Type B pancreatic cell (in vitro differentiated cells): ENCODE results near the gene CYB5R3. TPM values are rescaled to one million over a fixed set of nuclear protein-coding genes. Genes with fewer than 3 reads are reported as not detected.
A peak's percentile ranks its signal among the peaks of the same experiment; 100 is the strongest.

ENCODE experiments used
- DNase-seq: peaks from one replicate; pipeline ENCODE4 v3.0.0; 2021; ENCODE audit warnings: mixed read lengths; ENCODE audit not compliant: unreplicated experiment; ENCODE audit errors: extremely low spot score
- H3K27ac Mint-ChIP-seq: 2 replicates; pipeline ENCODE4 v1.8.0; 2021; ENCODE audit warnings: mild to moderate bottlenecking, mixed read lengths
- H3K27me3 Mint-ChIP-seq: 2 replicates; pipeline ENCODE4 v1.8.0; 2021; ENCODE audit warnings: mixed read lengths
- H3K36me3 Mint-ChIP-seq: 2 replicates; pipeline ENCODE4 v1.8.0; 2021; ENCODE audit warnings: mixed read lengths
- H3K4me1 Mint-ChIP-seq: one replicate; pipeline ENCODE4 v1.8.0; 2021; ENCODE audit warnings: mixed read lengths; ENCODE audit not compliant: unreplicated experiment
- H3K4me3 Mint-ChIP-seq: 2 replicates; pipeline ENCODE4 v1.8.0; 2021; ENCODE audit warnings: mild to moderate bottlenecking, mixed read lengths
- H3K9me3 Mint-ChIP-seq: 2 replicates; pipeline ENCODE4 v1.8.0; 2021; ENCODE audit warnings: mixed read lengths
- total RNA-seq: library from RNA; stranded (reverse); gene quantifications from 2 replicates; pipeline ENCODE4 v1.2.1, GENCODE V29; 2021; ENCODE audit warnings: low replicate concordance
- TF ChIP-seq, protein P1 (sequence below): fragments of 200-600 bp; sonication (generic); conservative IDR thresholded peaks from 2 replicates; pipeline ENCODE4 v1.5.0; 2021; ENCODE audit warnings: antibody characterized with exemption, mild to moderate bottlenecking

The CYB5R3 gene
- total RNA-seq, 1 donor from 2014 or later, result 102 TPM

- no peak overlapping the region for H3K4me3 Mint-ChIP-seq
- no peaks in the 10 kb centered on the region for H3K27me3 Mint-ChIP-seq
- H3K36me3 Mint-ChIP-seq, result no peaks in the 10 kb centered on the region
- no peak overlapping the region for H3K27ac Mint-ChIP-seq
- H3K9me3 Mint-ChIP-seq, result no peaks in the 10 kb centered on the region
- peaks cover 12% of the 10 kb centered on the region for H3K4me1 Mint-ChIP-seq
- TF ChIP-seq, protein P1, sequence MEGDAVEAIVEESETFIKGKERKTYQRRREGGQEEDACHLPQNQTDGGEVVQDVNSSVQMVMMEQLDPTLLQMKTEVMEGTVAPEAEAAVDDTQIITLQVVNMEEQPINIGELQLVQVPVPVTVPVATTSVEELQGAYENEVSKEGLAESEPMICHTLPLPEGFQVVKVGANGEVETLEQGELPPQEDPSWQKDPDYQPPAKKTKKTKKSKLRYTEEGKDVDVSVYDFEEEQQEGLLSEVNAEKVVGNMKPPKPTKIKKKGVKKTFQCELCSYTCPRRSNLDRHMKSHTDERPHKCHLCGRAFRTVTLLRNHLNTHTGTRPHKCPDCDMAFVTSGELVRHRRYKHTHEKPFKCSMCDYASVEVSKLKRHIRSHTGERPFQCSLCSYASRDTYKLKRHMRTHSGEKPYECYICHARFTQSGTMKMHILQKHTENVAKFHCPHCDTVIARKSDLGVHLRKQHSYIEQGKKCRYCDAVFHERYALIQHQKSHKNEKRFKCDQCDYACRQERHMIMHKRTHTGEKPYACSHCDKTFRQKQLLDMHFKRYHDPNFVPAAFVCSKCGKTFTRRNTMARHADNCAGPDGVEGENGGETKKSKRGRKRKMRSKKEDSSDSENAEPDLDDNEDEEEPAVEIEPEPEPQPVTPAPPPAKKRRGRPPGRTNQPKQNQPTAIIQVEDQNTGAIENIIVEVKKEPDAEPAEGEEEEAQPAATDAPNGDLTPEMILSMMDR, result no peak
- no peak for DNase-seq
Observed at GRCh38 chr22:42693055-42693762, 44.0 kb upstream of the CYB5R3 start.

DNA sequence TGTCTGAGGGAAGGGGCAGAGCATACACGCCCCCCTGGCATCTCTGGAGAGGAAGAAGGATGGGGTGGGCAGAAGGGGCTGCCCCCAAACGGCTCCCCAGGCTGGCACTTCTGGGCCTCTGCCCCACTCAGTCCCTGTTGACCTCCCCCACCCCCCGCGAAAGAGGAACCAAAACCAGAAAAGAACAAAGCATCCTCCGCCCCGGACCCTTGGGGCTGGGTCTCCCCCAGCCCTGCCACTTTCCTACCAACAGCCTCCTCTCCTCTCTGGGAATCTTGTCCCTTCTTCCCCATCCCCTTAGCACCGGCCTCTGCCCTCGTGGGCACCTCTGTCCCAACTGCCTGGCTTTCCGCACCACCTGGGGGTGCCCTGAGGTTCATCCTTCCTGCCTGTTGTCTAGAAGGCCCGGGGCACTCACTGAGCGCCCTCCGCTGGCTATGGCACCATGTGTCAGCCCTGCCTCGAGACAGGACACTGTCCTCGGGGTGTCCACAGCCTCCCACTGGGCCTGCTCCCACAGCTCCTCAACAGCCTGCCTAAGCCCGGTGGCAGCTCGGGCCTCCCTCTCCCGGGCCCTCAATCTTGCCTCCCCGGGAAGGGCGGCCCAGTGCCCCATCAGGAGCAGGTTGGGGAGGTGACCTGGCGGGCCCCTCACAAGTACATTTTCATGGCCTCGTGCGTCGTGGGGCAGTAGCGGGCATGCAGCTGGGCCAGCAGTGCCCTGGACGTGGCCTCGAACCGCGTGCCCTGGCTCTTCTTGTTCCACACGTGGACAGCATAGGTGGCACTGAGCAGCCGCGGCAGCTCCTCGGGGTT, 43.3 kb upstream of the CYB5R3 start:
- no peaks in the 10 kb centered on the region for H3K9me3 Mint-ChIP-seq
- TF ChIP-seq, protein P1, result no peak
- no peak for DNase-seq
- H3K27me3 Mint-ChIP-seq, result no peaks in the 10 kb centered on the region
- no peak overlapping the region for H3K4me3 Mint-ChIP-seq
- H3K36me3 Mint-ChIP-seq, result no peaks in the 10 kb centered on the region
- H3K4me1 Mint-ChIP-seq, result peaks cover 15% of the 10 kb centered on the region
- no peak overlapping the region for H3K27ac Mint-ChIP-seq

DNA sequence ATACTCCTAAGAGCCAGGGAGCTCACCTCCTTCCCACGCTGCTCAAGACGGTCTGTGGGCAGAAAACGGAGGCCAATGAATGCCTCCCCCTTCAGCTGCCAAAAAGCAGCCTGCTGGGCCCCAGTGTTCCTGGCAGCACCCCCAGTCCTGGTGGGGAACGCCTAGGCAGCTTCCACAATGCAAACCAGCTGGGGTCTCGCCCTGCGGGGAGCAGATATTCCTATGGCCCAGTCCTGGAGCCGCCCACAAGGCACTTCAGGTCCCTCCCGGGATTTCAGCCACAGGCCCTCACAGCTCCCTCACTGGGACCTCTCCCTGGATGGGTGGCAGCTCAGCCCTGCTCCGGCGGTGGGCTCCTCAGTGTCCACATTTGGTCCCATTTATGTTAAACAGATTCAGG, 42.2 kb upstream of the CYB5R3 start:
- no peak overlapping the region for H3K27ac Mint-ChIP-seq
- TF ChIP-seq, protein P1, result no peak
- H3K4me3 Mint-ChIP-seq, result no peak overlapping the region
- H3K36me3 Mint-ChIP-seq, result no peaks in the 10 kb centered on the region
- H3K27me3 Mint-ChIP-seq, result no peaks in the 10 kb centered on the region
- peaks cover 18% of the 10 kb centered on the region for H3K4me1 Mint-ChIP-seq
- no peaks in the 10 kb centered on the region for H3K9me3 Mint-ChIP-seq
- DNase-seq, result no peak

DNA sequence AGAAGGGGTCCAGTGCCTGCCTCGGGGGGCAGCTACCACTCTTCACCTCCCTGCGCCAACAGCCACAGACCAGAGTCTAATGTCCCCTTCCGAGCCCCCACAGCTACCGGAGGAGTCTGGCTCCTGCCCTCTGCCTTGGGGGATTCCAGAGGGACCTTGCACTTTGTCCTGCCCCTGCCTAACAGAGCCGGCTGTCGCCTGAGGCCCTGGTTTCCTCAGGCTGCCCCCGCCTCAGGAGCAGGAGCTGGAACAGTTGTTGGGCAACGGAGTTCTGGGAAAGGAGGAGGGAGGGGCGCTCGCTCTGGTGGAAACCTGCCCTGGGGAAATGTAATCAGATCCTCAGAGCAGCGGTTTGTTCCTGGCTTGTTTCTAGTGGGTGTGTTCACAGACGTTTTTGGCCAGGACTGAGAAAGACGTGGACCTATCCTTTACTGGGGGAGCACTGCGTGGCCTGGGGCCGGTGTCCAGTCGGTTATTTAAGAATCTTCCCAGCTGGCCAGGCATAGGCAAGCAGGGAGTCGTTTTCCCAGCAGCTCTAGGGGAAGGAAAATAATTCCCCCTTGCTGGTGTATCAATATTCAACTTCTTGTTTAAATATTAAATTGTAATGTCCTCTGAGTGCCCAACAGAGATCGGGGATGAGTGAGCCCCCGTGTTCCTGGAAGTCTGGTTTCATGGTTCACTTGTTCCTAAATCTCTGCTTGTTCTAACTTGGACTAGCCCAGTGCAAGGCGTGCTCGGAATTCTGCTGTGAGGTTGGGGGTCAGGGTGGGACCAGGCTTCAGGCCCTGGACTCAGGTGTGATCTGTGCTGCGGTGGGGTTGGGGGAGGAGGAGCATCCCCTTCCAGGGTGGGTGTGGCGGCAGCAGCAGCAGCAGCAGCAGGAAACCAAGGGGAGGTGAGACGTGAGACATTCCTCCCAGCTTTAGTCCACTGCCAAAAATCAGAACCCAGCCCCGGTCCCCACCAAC, 39.3 kb upstream of the CYB5R3 start:
- peaks cover 24% of the 10 kb centered on the region for H3K4me1 Mint-ChIP-seq
- H3K27ac Mint-ChIP-seq, result peak overlapping the region; percentile 90
- no peak for DNase-seq
- H3K27me3 Mint-ChIP-seq, result no peaks in the 10 kb centered on the region
- H3K4me3 Mint-ChIP-seq, result peak overlapping the region; percentile 78
- no peaks in the 10 kb centered on the region for H3K36me3 Mint-ChIP-seq
- TF ChIP-seq, protein P1, result no peak
- no peaks in the 10 kb centered on the region for H3K9me3 Mint-ChIP-seq

- Mint-ChIP-seq H3K9me3 (no peaks in the 10 kb centered on the region), H3K27ac (peak overlapping the region; percentile 61), H3K36me3 (no peaks in the 10 kb centered on the region), H3K4me3 (peak overlapping the region; percentile 17), H3K27me3 (no peaks in the 10 kb centered on the region), H3K4me1 (peaks cover 31% of the 10 kb centered on the region)
- DNase-seq, result no peak
- TF ChIP-seq, protein P1, result no peak
Observed at GRCh38 chr22:42686756-42687491, 37.7 kb upstream of the CYB5R3 start.
